Nephron (organoid): ENCODE results near the gene ANKRD11.
"Not testable (repeated sequence)": the region's sequence is repeated elsewhere in the genome, so short reads cannot be mapped to it uniquely, and the experiment has no call there.

ENCODE experiments used
- H3K27ac Mint-ChIP-seq, 3 experiments: 2 replicates each; pipeline ENCODE4 v1.8.0; 2020; ENCODE audit warnings: mixed read lengths in 3 of 3, mild to moderate bottlenecking in 2 of 3, moderate library complexity in 1 of 3
- H3K27me3 Mint-ChIP-seq: 2 replicates; pipeline ENCODE4 v1.8.0; 2021; ENCODE audit warnings: low read depth, mild to moderate bottlenecking, moderate library complexity, mixed read lengths
- H3K36me3 Mint-ChIP-seq: 2 replicates; pipeline ENCODE4 v1.8.0; 2020; ENCODE audit warnings: low read depth, mixed read lengths
- H3K4me1 Mint-ChIP-seq: 2 replicates; pipeline ENCODE4 v1.8.0; 2020; ENCODE audit warnings: mixed read lengths
- H3K4me3 Mint-ChIP-seq, 3 experiments: 2 replicates each; pipeline ENCODE4 v1.8.0; 2020; ENCODE audit warnings: mild to moderate bottlenecking in 3 of 3, mixed read lengths in 3 of 3, moderate library complexity in 2 of 3
- H3K9me3 Mint-ChIP-seq: 2 replicates; pipeline ENCODE4 v1.8.0; 2020; ENCODE audit warnings: mixed read lengths
- CTCF ChIP-seq, 3 experiments: fragments of 200-600 bp; sonication (generic); IDR thresholded peaks; one replicate each; pipeline ENCODE4 v1.5.0; 2021; ENCODE audit warnings: antibody characterized with exemption in 3 of 3; ENCODE audit not compliant: unreplicated experiment in 3 of 3

ANKRD11 gene

GRCh38 chr16:89256651-89257254, 233.6 kb downstream of the ANKRD11 start:
- Mint-ChIP-seq H3K4me1 (no peaks in the 10 kb centered on the region), H3K27me3 (peaks cover 33% of the 10 kb centered on the region), H3K36me3 (peaks cover 4% of the 10 kb centered on the region), H3K4me3 (no peak overlapping the region), H3K9me3 (peaks cover 8% of the 10 kb centered on the region), H3K27ac (no peak overlapping the region)
- TF ChIP-seq CTCF (IDR thresholded peaks at IDR 0.05; ENCODE audit: unreplicated experiment in 3 of 3) = no peak

GRCh38 chr16:89253548-89254287, 236.6 kb downstream of the ANKRD11 start:
- H3K27ac Mint-ChIP-seq = no peak overlapping the region
- peaks cover 29% of the 10 kb centered on the region for H3K9me3 Mint-ChIP-seq
- peaks cover 12% of the 10 kb centered on the region for H3K36me3 Mint-ChIP-seq
- TF ChIP-seq CTCF (IDR thresholded peaks at IDR 0.05; ENCODE audit: unreplicated experiment in 3 of 3) = no peak
- H3K27me3 Mint-ChIP-seq = peaks cover 28% of the 10 kb centered on the region
- H3K4me1 Mint-ChIP-seq = no peaks in the 10 kb centered on the region
- no peak overlapping the region for H3K4me3 Mint-ChIP-seq

GRCh38 chr16:89248196-89248982, 242.0 kb downstream of the ANKRD11 start:
- Mint-ChIP-seq H3K9me3 (peaks cover 25% of the 10 kb centered on the region), H3K27ac (no peak overlapping the region), H3K4me1 (no peaks in the 10 kb centered on the region), H3K27me3 (peaks cover 12% of the 10 kb centered on the region), H3K4me3 (peak overlapping the region; percentile 69 to 76 (median 75)), H3K36me3 (peaks cover 7% of the 10 kb centered on the region)
- TF ChIP-seq CTCF (IDR thresholded peaks at IDR 0.05; ENCODE audit: unreplicated experiment in 3 of 3) = no peak

GRCh38 chr16:89247734-89248075, 242.7 kb downstream of the ANKRD11 start:
- not testable (repeated sequence) for H3K27ac Mint-ChIP-seq, H3K36me3 Mint-ChIP-seq, H3K4me1 Mint-ChIP-seq
- H3K4me3 Mint-ChIP-seq = peak overlapping the region; percentile 69 to 76 (median 75)
- peaks cover 12% of the 10 kb centered on the region for H3K27me3 Mint-ChIP-seq
- peaks cover 25% of the 10 kb centered on the region for H3K9me3 Mint-ChIP-seq

GRCh38 chr16:89246903-89247733, 243.2 kb downstream of the ANKRD11 start:
- Mint-ChIP-seq H3K27ac (no peak overlapping the region), H3K9me3 (peaks cover 25% of the 10 kb centered on the region), H3K4me3 (peak overlapping the region; percentile 81 to 84 (median 81)), H3K4me1 (peaks cover 4% of the 10 kb centered on the region), H3K27me3 (peaks cover 12% of the 10 kb centered on the region), H3K36me3 (peaks cover 7% of the 10 kb centered on the region)
- TF ChIP-seq CTCF (IDR thresholded peaks at IDR 0.05; ENCODE audit: unreplicated experiment in 3 of 3) = no peak
